Measurements from ENCODE around the gene RPL37. TPM values are rescaled to one million over a fixed set of nuclear protein-coding genes. Genes with fewer than 3 reads are reported as not detected.

RPL37 gene
- total and polyA plus RNA-seq, 2 experiments from 2014 or later, result 68.7 to 534 TPM

- no peaks in the 10 kb centered on the region for H3K36me3 ChIP-seq (replicated peaks; ENCODE audit: insufficient read depth, low read depth)
- 82% methylated on average over 2 of the region's 2 CpGs for WGBS (ENCODE audit: low lambda C conversion rate, missing lambda C conversion rate)
- no peak overlapping the region for H3K4me2 ChIP-seq
- H3K9me3 ChIP-seq (ENCODE audit: low read depth), result no peaks in the 10 kb centered on the region
- TF ChIP-seq, protein P1, sequence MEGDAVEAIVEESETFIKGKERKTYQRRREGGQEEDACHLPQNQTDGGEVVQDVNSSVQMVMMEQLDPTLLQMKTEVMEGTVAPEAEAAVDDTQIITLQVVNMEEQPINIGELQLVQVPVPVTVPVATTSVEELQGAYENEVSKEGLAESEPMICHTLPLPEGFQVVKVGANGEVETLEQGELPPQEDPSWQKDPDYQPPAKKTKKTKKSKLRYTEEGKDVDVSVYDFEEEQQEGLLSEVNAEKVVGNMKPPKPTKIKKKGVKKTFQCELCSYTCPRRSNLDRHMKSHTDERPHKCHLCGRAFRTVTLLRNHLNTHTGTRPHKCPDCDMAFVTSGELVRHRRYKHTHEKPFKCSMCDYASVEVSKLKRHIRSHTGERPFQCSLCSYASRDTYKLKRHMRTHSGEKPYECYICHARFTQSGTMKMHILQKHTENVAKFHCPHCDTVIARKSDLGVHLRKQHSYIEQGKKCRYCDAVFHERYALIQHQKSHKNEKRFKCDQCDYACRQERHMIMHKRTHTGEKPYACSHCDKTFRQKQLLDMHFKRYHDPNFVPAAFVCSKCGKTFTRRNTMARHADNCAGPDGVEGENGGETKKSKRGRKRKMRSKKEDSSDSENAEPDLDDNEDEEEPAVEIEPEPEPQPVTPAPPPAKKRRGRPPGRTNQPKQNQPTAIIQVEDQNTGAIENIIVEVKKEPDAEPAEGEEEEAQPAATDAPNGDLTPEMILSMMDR (IDR thresholded peaks at IDR 0.05; ENCODE audit: poor library complexity), result no peak
- TF ChIP-seq EZH2phosphoT487 (IDR thresholded peaks at IDR 0.05; ENCODE audit: low read depth, severe bottlenecking, unreplicated experiment) (no peak), EZH2 (IDR thresholded peaks at IDR 0.05; ENCODE audit: borderline replicate concordance) (no peak)
- H3K4me1 ChIP-seq (ENCODE audit: insufficient read depth), result no peaks in the 10 kb centered on the region
- H3K27me3 ChIP-seq, result no peaks in the 10 kb centered on the region
- no peak for DNase-seq (ENCODE audit: low spot score)
- no peak overlapping the region for H3K4me3 ChIP-seq
- H3K79me2 ChIP-seq, result no peaks in the 10 kb centered on the region
- no peaks in the 10 kb centered on the region for H4K20me1 ChIP-seq (ENCODE audit: insufficient read depth, poor library complexity, severe bottlenecking)
- no peak overlapping the region for H2AFZ ChIP-seq
- no peaks in the 10 kb centered on the region for H3K9me2 ChIP-seq (replicated peaks; ENCODE audit: insufficient read depth)
- H3K27ac ChIP-seq, result no peak overlapping the region
These were observed 11.3 kb upstream of the RPL37 start for GRCh38 chr5:40846371-40846770.

DNA sequence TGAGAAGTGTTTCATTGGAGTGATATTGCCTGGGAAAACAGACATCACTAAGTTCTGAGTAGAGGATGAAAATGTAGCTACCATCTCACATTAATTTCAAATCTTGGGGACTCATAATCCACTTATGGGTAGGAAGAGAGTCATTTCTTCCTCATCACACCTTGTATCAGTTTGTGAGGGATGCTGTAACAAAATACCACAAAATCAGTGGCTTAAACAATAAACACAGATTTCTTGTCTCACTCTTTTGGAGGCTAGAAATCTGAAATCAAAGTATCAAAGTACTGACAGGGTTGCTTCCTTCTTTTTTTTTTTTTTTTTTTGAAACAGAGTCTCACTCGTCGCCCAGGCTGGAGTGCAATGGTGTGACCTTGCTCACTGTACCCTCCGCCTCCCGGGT, 9.5 kb upstream of the RPL37 start:
- Histone ChIP-seq H3K79me2 (no peaks in the 10 kb centered on the region), H3K4me1 (ENCODE audit: insufficient read depth) (no peaks in the 10 kb centered on the region), H3K4me2 (no peak overlapping the region), H3K36me3 (replicated peaks; ENCODE audit: insufficient read depth, low read depth) (no peaks in the 10 kb centered on the region), H3K4me3 (no peak overlapping the region), H3K9me3 (ENCODE audit: low read depth) (no peaks in the 10 kb centered on the region), H3K27me3 (no peaks in the 10 kb centered on the region), H3K9me2 (replicated peaks; ENCODE audit: insufficient read depth) (no peaks in the 10 kb centered on the region), H3K27ac (no peak overlapping the region), H2AFZ (no peak overlapping the region), H4K20me1 (ENCODE audit: insufficient read depth, poor library complexity, severe bottlenecking) (no peaks in the 10 kb centered on the region)
- DNase-seq (ENCODE audit: low spot score), result no peak
- WGBS (ENCODE audit: low lambda C conversion rate, missing lambda C conversion rate), result 100% methylated on average over 3 of the region's 4 CpGs
- no peak for TF ChIP-seq EZH2phosphoT487 (IDR thresholded peaks at IDR 0.05; ENCODE audit: low read depth, severe bottlenecking, unreplicated experiment)
- no peak for TF ChIP-seq EZH2 (IDR thresholded peaks at IDR 0.05; ENCODE audit: borderline replicate concordance)
- TF ChIP-seq, protein P1 (IDR thresholded peaks at IDR 0.05; ENCODE audit: poor library complexity), result no peak

DNA sequence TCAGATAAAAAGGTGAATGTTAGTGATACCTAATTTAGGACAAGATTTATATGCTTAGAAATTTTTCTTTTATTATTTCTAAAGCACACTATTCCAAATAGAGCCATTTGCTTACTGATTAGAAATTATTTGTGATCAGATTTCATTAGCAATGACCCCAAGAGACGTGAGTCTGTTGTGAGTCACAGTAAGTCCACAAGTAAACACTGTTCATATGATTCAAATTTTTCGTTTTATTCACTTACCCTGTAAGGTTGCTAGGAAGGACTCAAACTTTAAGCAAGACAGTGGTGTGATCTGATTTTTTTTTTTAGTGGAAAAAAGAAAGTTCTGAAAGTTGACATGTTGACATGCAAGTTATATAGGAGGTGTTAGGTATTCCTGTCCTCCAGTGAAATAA, 7.3 kb upstream of the RPL37 start:
- H3K4me3 ChIP-seq, result peak overlapping the region; percentile 13
- no peaks in the 10 kb centered on the region for H4K20me1 ChIP-seq (ENCODE audit: insufficient read depth, poor library complexity, severe bottlenecking)
- peak overlapping the region; percentile 38 for H2AFZ ChIP-seq
- no peaks in the 10 kb centered on the region for H3K36me3 ChIP-seq (replicated peaks; ENCODE audit: insufficient read depth, low read depth)
- TF ChIP-seq EZH2phosphoT487 (IDR thresholded peaks at IDR 0.05; ENCODE audit: low read depth, severe bottlenecking, unreplicated experiment), result no peak
- TF ChIP-seq EZH2 (IDR thresholded peaks at IDR 0.05; ENCODE audit: borderline replicate concordance), result no peak
- TF ChIP-seq, protein P1 (IDR thresholded peaks at IDR 0.05; ENCODE audit: poor library complexity), result no peak
- no peaks in the 10 kb centered on the region for H3K9me2 ChIP-seq (replicated peaks; ENCODE audit: insufficient read depth)
- no peak for DNase-seq (ENCODE audit: low spot score)
- H3K4me2 ChIP-seq, result peak overlapping the region; percentile 65
- no peaks in the 10 kb centered on the region for H3K79me2 ChIP-seq
- no peaks in the 10 kb centered on the region for H3K27me3 ChIP-seq
- 57% methylated on average over 2 of the region's 2 CpGs for WGBS (ENCODE audit: low lambda C conversion rate, missing lambda C conversion rate)
- no peaks in the 10 kb centered on the region for H3K9me3 ChIP-seq (ENCODE audit: low read depth)
- H3K4me1 ChIP-seq (ENCODE audit: insufficient read depth), result no peaks in the 10 kb centered on the region
- no peak overlapping the region for H3K27ac ChIP-seq
